Anterior cingulate cortex (tissue), 58 donors: Measurements from ENCODE around the gene RBM44.
"Not testable (repeated sequence)": the region's sequence is repeated elsewhere in the genome, so short reads cannot be mapped to it uniquely, and the experiment has no call there.

Experiments used
- DNase-seq, 58 donors: peaks; one replicate each; lab custom pipeline; 2025; lab: John Stamatoyannopoulos, UW

Gene RBM44

GRCh38 chr2:237774811-237775553 lies 23.6 kb upstream of the RBM44 start:
- DNase-seq = peak in 5 of 58 donors; percentile 5 to 12 (median 5)

- no peak for DNase-seq
Measured at GRCh38 chr2:237779521-237779920, 19.1 kb upstream of the RBM44 start.

GRCh38 chr2:237782181-237782580 lies 16.4 kb upstream of the RBM44 start:
- no peak for DNase-seq

- DNase-seq = not testable (repeated sequence)
Measured at GRCh38 chr2:237783678-237784077, 14.9 kb upstream of the RBM44 start.

- no peak for DNase-seq
Measured at GRCh38 chr2:237786936-237787335, 11.6 kb upstream of the RBM44 start.

- DNase-seq = no peak
Measured at GRCh38 chr2:237790353-237790752, 8.2 kb upstream of the RBM44 start.

- DNase-seq = no peak
Measured at GRCh38 chr2:237791977-237792727, 6.4 kb upstream of the RBM44 start.

GRCh38 chr2:237797253-237797652 lies 1.3 kb upstream of the RBM44 start:
- no peak for DNase-seq

GRCh38 chr2:237799060-237799428 lies 465 bp downstream of the RBM44 start:
- DNase-seq = no peak

- no peak for DNase-seq
Measured at GRCh38 chr2:237801466-237801865, 2.9 kb downstream of the RBM44 start.

- no peak for DNase-seq
Measured at GRCh38 chr2:237806334-237806733, 7.8 kb downstream of the RBM44 start.

GRCh38 chr2:237815637-237816036 lies 17.1 kb downstream of the RBM44 start:
- no peak for DNase-seq

GRCh38 chr2:237816531-237816930 lies 18.0 kb downstream of the RBM44 start:
- DNase-seq = no peak

- DNase-seq = no peak
Measured at GRCh38 chr2:237818066-237818473, 19.5 kb downstream of the RBM44 start.

- no peak for DNase-seq
Measured at GRCh38 chr2:237819231-237819630, 20.7 kb downstream of the RBM44 start.

GRCh38 chr2:237820421-237820820 lies 21.8 kb downstream of the RBM44 start:
- DNase-seq = no peak

GRCh38 chr2:237823544-237823943 lies 25.0 kb downstream of the RBM44 start:
- no peak for DNase-seq

GRCh38 chr2:237824085-237824484 lies 25.5 kb downstream of the RBM44 start:
- DNase-seq = no peak

- no peak for DNase-seq
Measured at GRCh38 chr2:237827421-237827987, 28.9 kb downstream of the RBM44 start.

- DNase-seq = no peak
Measured at GRCh38 chr2:237830522-237830921, 31.9 kb downstream of the RBM44 start.

- no peak for DNase-seq
Measured at GRCh38 chr2:237833546-237833945, 35.0 kb downstream of the RBM44 start.

- DNase-seq = no peak
Measured at GRCh38 chr2:237835372-237835771, 36.8 kb downstream of the RBM44 start.
